IMR-90 (cell line): ENCODE results near the gene GPR39. TPM values are rescaled to one million over a fixed set of nuclear protein-coding genes. Genes with fewer than 3 reads are reported as not detected.

ENCODE experiments used
- ATAC-seq: fragments of 200-7000 bp; cut with Tn5 transposase; 2 replicates; pipeline ENCODE4 v1.9.1; 2020; ENCODE audit warnings: low read depth, mild to moderate bottlenecking, moderate library complexity
- BruUV-seq: library from RNA; stranded (reverse); fragments of 400-500 nt; replicated peaks from 2 replicates; lab custom pipeline; 2021; lab: Mats Ljungman, UMichigan
- CTCF ChIA-PET: fragments of 300-600 bp; formaldehyde crosslinking; extraction: SDS; loops from one replicate; lab custom pipeline; 2021; ENCODE audit warnings: antibody characterized with exemption; lab: Yijun Ruan, JAX
- POLR2A ChIA-PET: fragments of 300-600 bp; sonication (Branson Sonifier 250); formaldehyde crosslinking; loops from one replicate; lab custom pipeline; 2022; ENCODE audit warnings: antibody characterized with exemption; ENCODE audit not compliant: unreplicated experiment; lab: Charles Lee
- DNase-seq: peaks from one replicate; pipeline ENCODE4 v3.0.0; 2013
- H2AFZ ChIP-seq: replicated peaks from 2 replicates; pipeline ENCODE3; 2013; ENCODE audit warnings: low read length, mild to moderate bottlenecking; ENCODE audit not compliant: poor library complexity
- H2AK5ac ChIP-seq: 2 replicates; pipeline ENCODE4 v1.6.1; 2013; ENCODE audit warnings: low read depth, low read length, inconsistent platforms
- H2AK9ac ChIP-seq: replicated peaks from 2 replicates; pipeline ENCODE3; 2013; ENCODE audit warnings: mild to moderate bottlenecking, low read depth, low read length, moderate library complexity; ENCODE audit not compliant: poor library complexity
- H2BK120ac ChIP-seq: 2 replicates; pipeline ENCODE4 v1.6.1; 2013; ENCODE audit warnings: low read depth, low read length, inconsistent platforms
- H2BK15ac ChIP-seq: 3 replicates; pipeline ENCODE4 v1.6.1; 2013; ENCODE audit warnings: low read depth, low read length, inconsistent platforms
- H2BK20ac ChIP-seq: 2 replicates; pipeline ENCODE4 v1.6.1; 2013; ENCODE audit warnings: low read depth, mild to moderate bottlenecking, inconsistent platforms, low read length, moderate library complexity
- H2BK5ac ChIP-seq: 2 replicates; pipeline ENCODE4 v1.6.1; 2013; ENCODE audit warnings: mild to moderate bottlenecking, low read depth, low read length, inconsistent platforms; ENCODE audit not compliant: poor library complexity, severe bottlenecking
- H3K14ac ChIP-seq: replicated peaks from 2 replicates; pipeline ENCODE4 v1.6.1; 2013; ENCODE audit warnings: low read depth, low read length, inconsistent platforms
- H3K18ac ChIP-seq: 2 replicates; pipeline ENCODE4 v1.6.1; 2013; ENCODE audit warnings: low read depth, low read length, control low read depth
- H3K23ac ChIP-seq: 2 replicates; pipeline ENCODE4 v1.6.1; 2013; ENCODE audit warnings: low read depth, low read length, inconsistent platforms
- H3K27ac ChIP-seq: 2 replicates; pipeline ENCODE4 v1.5.1; 2013; ENCODE audit warnings: mild to moderate bottlenecking, control low read depth, low read length; ENCODE audit not compliant: insufficient read depth
- H3K27me3 ChIP-seq: 2 replicates; pipeline ENCODE4 v1.6.1; 2013; ENCODE audit warnings: low read length; ENCODE audit not compliant: control insufficient read depth, insufficient read depth
- H3K36me3 ChIP-seq: 2 replicates; pipeline ENCODE4 v1.6.1; 2013; ENCODE audit warnings: low read length, mixed read lengths; ENCODE audit not compliant: control insufficient read depth, insufficient read depth
- H3K4ac ChIP-seq: 2 replicates; pipeline ENCODE4 v1.6.1; 2013; ENCODE audit warnings: low read depth, low read length, inconsistent platforms
- H3K4me1 ChIP-seq: 2 replicates; pipeline ENCODE4 v1.6.1; 2013; ENCODE audit warnings: low read length, mixed read lengths; ENCODE audit not compliant: control insufficient read depth, insufficient read depth
- H3K4me2 ChIP-seq: 2 replicates; pipeline ENCODE4 v1.6.1; 2013; ENCODE audit warnings: low read depth, mild to moderate bottlenecking, control low read depth, low read length, moderate library complexity
- H3K4me3 ChIP-seq: 2 replicates; pipeline ENCODE4 v1.5.1; 2013; ENCODE audit warnings: low read depth, mild to moderate bottlenecking, control low read depth, low read length, moderate library complexity; ENCODE audit not compliant: insufficient read depth
- H3K56ac ChIP-seq: 2 replicates; pipeline ENCODE4 v1.6.1; 2013; ENCODE audit warnings: low read length, inconsistent platforms; ENCODE audit not compliant: insufficient read depth; ENCODE audit errors: extremely low read depth
- H3K79me1 ChIP-seq, 2 experiments: 2 replicates each; pipeline ENCODE4 v1.6.1; 2013; ENCODE audit warnings: low read length in 2 of 2, inconsistent platforms in 1 of 2, low read depth in 1 of 2
- H3K9ac ChIP-seq: 2 replicates; pipeline ENCODE4 v1.6.1; 2013; ENCODE audit warnings: low read depth, low read length, control low read depth
- H3K9me1 ChIP-seq: 2 replicates; pipeline ENCODE4 v1.6.1; 2013; ENCODE audit warnings: low read length, inconsistent platforms; ENCODE audit not compliant: insufficient read depth
- H3K9me3 ChIP-seq: 2 replicates; pipeline ENCODE4 v1.6.1; 2013; ENCODE audit warnings: low read length; ENCODE audit not compliant: control insufficient read depth, insufficient read depth
- H4K20me1 ChIP-seq: 2 replicates; pipeline ENCODE4 v1.6.1; 2013; ENCODE audit warnings: low read length, inconsistent platforms; ENCODE audit not compliant: insufficient read depth
- H4K5ac ChIP-seq: 2 replicates; pipeline ENCODE4 v1.6.1; 2013; ENCODE audit warnings: mild to moderate bottlenecking, low read depth, low read length, control low read depth
- H4K8ac ChIP-seq, 2 experiments: 2 replicates each; pipeline ENCODE4 v1.6.1; 2013; ENCODE audit warnings: low read depth in 2 of 2, low read length in 2 of 2, control low read depth in 1 of 2, inconsistent platforms in 1 of 2
- H4K91ac ChIP-seq: 2 replicates; pipeline ENCODE4 v1.6.1; 2013; ENCODE audit warnings: low read depth, low read length, inconsistent platforms; ENCODE audit not compliant: insufficient read depth
- MAFK ChIP-seq: IDR thresholded peaks from 2 replicates; pipeline ENCODE4 v1.6.1; 2012; ENCODE audit warnings: low read depth, low read length, improper control_type of control experiment
- SMC3 ChIP-seq: fragments of 150-350 bp; IDR thresholded peaks from 2 replicates; pipeline ENCODE4 v1.6.1; 2016; ENCODE audit warnings: low read depth, mild to moderate bottlenecking, antibody characterized with exemption, low read length, moderate library complexity
- WGBS, 2 experiments: methylation state at CpG; one replicate each; pipeline versions ENCODE4 v1.1.5 to v1.1.7; 2013; ENCODE audit warnings: missing lambda C conversion rate in 2 of 2; ENCODE audit not compliant: insufficient read length in 1 of 2; ENCODE audit errors: extremely low coverage in 2 of 2; 5-methylcytosine and 5-hydroxymethylcytosine counted together
- dilution Hi-C: fragments of 300-500 bp; cut with HindIII; formaldehyde crosslinking; loops from one replicate; pipeline ENCODE4 v1.14.3; 2018; ENCODE audit warnings: low sequenced_read_pairs; ENCODE audit not compliant: unreplicated experiment
- in situ Hi-C: fragments of 300-500 bp; cut with MboI; formaldehyde crosslinking; loops from 3 replicates; pipeline ENCODE4 v1.14.3; 2019; ENCODE audit warnings: low sequenced_read_pairs, inconsistent platforms, mixed read lengths
- intact Hi-C: fragments of 100-400 bp; cut with micrococcal nuclease; formaldehyde crosslinking; loops from 2 replicates; pipeline ENCODE4 v1.10.0; 2022
- polyA plus RNA-seq, 3 experiments: library from polyadenylated mRNA; depleted of rRNA; stranded (reverse); fragments of >200 nt; gene quantifications; 2 replicates each; pipeline ENCODE4 v1.2.3, GENCODE V29; 2012; ENCODE audit warnings: low replicate concordance in 1 of 3
- total RNA-seq: library from RNA; depleted of rRNA; stranded (reverse); fragments of >200 nt; gene quantifications from 2 replicates; pipeline ENCODE4 v1.2.3, GENCODE V29; 2012

GPR39 gene
- total and polyA plus RNA-seq, 2 of the 4 experiments (the other 2 are of a cell fraction) = 4.4 to 9.0 TPM

DNA sequence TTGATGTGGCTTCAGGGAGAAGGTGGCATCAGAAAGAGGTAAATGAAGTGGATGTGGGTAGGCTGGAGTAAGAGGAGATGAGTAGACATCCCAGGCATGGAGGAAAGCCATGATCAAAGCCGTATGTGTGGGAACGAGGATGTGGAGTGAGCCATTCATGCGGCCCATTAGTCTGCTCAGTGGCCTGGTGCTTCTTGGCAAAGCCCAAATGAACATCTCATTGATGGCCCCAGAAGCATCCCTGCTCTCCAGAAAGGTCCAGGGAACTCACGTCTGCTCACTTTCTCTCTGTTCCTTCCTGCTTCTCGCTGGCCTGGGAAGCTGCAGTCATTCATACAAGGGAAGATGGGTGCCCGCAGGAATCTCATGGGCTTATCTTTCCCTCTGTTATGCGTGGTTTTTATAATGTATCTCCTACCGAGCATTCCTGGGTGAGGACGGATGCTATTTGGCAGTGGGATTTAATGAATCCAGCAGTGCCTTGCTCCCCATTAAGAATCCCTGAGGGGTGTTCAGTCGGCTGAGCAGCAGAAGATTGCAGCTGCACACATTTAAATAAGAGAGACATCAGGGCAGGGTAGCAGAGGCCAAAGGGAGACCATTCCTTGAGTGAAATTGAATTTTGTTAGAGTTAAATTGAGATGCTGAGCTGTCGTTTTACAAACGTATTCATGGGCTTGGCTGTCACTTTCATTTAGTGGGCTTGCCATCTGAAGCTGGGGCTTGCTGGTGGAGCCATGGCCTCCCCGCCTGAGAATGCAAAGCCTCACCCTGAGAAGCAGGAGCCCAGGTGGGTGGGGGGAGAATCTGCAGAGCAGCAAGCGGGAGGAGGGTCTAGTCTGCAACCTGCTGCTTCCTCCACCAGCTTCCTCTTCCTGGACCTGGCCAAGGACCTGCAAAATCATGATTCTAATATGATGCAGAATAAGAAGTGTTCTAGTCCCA is 188.9 kb downstream of the GPR39 start:
- no TSS peak for BruUV-seq
- Histone ChIP-seq H3K36me3 (no peaks in the 10 kb centered on the region), H2AK5ac (no peak overlapping the region), H4K20me1 (no peaks in the 10 kb centered on the region), H2BK120ac (no peak overlapping the region), H3K9me3 (no peaks in the 10 kb centered on the region), H3K4me3 (no peak overlapping the region), H3K14ac (no peak overlapping the region), H2BK20ac (no peak overlapping the region), H2AFZ (no peak overlapping the region), H2AK9ac (no peak overlapping the region), H3K18ac (no peak overlapping the region), H3K9me1 (no peaks in the 10 kb centered on the region; the same call in 1 of the 2 replicates), H3K4me2 (no peak overlapping the region), H3K79me1 (no peaks in the 10 kb centered on the region), H3K27ac (no peak overlapping the region), H4K91ac (no peak overlapping the region), H3K23ac (no peak overlapping the region), H4K8ac (no peak overlapping the region), H3K4me1 (no peaks in the 10 kb centered on the region), H3K56ac (no peak overlapping the region), H2BK5ac (no peak overlapping the region), H2BK15ac (no peak overlapping the region), H3K4ac (no peak overlapping the region), H3K27me3 (peaks cover 31% of the 10 kb centered on the region), H3K9ac (no peak overlapping the region), H4K5ac (no peak overlapping the region)
- intact Hi-C loops (no loop called here), in situ Hi-C loops (no loop called here), dilution Hi-C loops (no loop called here)
- 82% methylated on average over 4 of the region's 14 CpGs; no CpG with 5 or more reads in 1 of the 2 experiments for WGBS, 2 experiments
- TF ChIP-seq SMC3 (no peak), MAFK (no peak)
- ChIA-PET POLR2A (no interaction called here), CTCF (no interaction called here)
- no peak for ATAC-seq
- DNase-seq = no peak
